Choroid plexus epithelial cell (primary cell): ENCODE data around the gene ARHGAP26.

Source experiments
- DNase-seq: peaks from one replicate; pipeline ENCODE4 v3.0.0-alpha.2; 2010; ENCODE audit warnings: low read depth
- H3K4me3 ChIP-seq: 2 replicates; pipeline ENCODE4 v1.5.1; 2011; ENCODE audit warnings: low read depth, mild to moderate bottlenecking, control low read depth, low read length, moderate library complexity
- CTCF ChIP-seq: conservative IDR thresholded peaks from 2 replicates; pipeline ENCODE4 v1.5.1; 2011; ENCODE audit warnings: low read depth, mild to moderate bottlenecking, control low read depth, inconsistent platforms, low read length, moderate library complexity

Gene ARHGAP26

GRCh38 chr5:143064218-143064641, 294.1 kb downstream of the ARHGAP26 start:
- DNase-seq: no peak
- H3K4me3 ChIP-seq: no peak overlapping the region
- no peak for TF ChIP-seq CTCF

GRCh38 chr5:143064676-143065075, 294.5 kb downstream of the ARHGAP26 start:
- H3K4me3 ChIP-seq: no peak overlapping the region
- TF ChIP-seq CTCF: no peak
- DNase-seq: peak; percentile 40

- peak; percentile 84 for DNase-seq
Observed at GRCh38 chr5:143065185-143065965, 295.2 kb downstream of the ARHGAP26 start.

GRCh38 chr5:143065996-143066522, 295.9 kb downstream of the ARHGAP26 start:
- H3K4me3 ChIP-seq: no peak overlapping the region
- no peak for DNase-seq
- TF ChIP-seq CTCF: no peak

More at GRCh38 chr5:143065185-143065965, 295.2 kb downstream of the ARHGAP26 start:
- no peak overlapping the region for H3K4me3 ChIP-seq
- TF ChIP-seq CTCF: no peak

GRCh38 chr5:143066556-143067281, 296.5 kb downstream of the ARHGAP26 start:
- TF ChIP-seq CTCF: no peak
- no peak overlapping the region for H3K4me3 ChIP-seq
- no peak for DNase-seq

- H3K4me3 ChIP-seq: no peak overlapping the region
- no peak for TF ChIP-seq CTCF
- no peak for DNase-seq
Observed at GRCh38 chr5:143068712-143069111, 298.5 kb downstream of the ARHGAP26 start.
